ENCODE data around the gene ZIC3.

Gene ZIC3

GRCh38 chrX:137565921-137566745 lies at the start of gene ZIC3:
ZIC3 (plus strand) TSS chrX:137566127; CDS start chrX:137566692, 565 bp downstream.
- POLR2A ChIA-PET: no interaction called here
- CTCF ChIA-PET: no interaction called here
- TF ChIP-seq, protein P1, sequence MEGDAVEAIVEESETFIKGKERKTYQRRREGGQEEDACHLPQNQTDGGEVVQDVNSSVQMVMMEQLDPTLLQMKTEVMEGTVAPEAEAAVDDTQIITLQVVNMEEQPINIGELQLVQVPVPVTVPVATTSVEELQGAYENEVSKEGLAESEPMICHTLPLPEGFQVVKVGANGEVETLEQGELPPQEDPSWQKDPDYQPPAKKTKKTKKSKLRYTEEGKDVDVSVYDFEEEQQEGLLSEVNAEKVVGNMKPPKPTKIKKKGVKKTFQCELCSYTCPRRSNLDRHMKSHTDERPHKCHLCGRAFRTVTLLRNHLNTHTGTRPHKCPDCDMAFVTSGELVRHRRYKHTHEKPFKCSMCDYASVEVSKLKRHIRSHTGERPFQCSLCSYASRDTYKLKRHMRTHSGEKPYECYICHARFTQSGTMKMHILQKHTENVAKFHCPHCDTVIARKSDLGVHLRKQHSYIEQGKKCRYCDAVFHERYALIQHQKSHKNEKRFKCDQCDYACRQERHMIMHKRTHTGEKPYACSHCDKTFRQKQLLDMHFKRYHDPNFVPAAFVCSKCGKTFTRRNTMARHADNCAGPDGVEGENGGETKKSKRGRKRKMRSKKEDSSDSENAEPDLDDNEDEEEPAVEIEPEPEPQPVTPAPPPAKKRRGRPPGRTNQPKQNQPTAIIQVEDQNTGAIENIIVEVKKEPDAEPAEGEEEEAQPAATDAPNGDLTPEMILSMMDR (IDR thresholded peaks at IDR 0.05; ENCODE audit: control extremely low read depth, extremely low read depth, low read depth, missing control alignments): no peak
- DNase-seq (ENCODE audit: extremely low spot score): no peak

DNA sequence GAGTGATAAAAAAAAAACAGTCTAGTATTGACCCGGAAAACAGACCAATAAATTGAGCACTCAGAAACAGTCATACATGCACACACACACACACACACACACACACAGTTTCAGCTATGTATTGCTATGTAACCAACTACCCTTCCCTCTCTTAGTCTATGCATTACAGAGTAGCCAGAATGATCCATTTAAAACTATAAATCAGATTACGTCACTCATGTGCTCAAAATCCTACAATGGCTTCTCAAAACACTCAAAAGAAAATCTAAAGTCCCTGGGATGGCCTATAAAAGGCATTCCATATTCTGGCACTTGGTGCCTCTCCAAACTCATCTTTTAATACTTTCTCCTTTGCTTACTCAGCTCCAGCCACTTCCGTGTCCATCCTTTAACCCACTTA lies 46.5 kb upstream of the ZIC3 start:
- ChIA-PET POLR2A (no interaction called here), CTCF (no interaction called here)
- TF ChIP-seq, protein P1 (IDR thresholded peaks at IDR 0.05; ENCODE audit: control extremely low read depth, extremely low read depth, low read depth, missing control alignments): no peak
- DNase-seq (ENCODE audit: extremely low spot score): no peak

GRCh38 chrX:137545711-137546651 lies 19.9 kb upstream of the ZIC3 start:
- ChIA-PET CTCF (no interaction called here), POLR2A (no interaction called here)
- no peak for DNase-seq (ENCODE audit: extremely low spot score)
- TF ChIP-seq, protein P1 (IDR thresholded peaks at IDR 0.05; ENCODE audit: control extremely low read depth, extremely low read depth, low read depth, missing control alignments): no peak

DNA sequence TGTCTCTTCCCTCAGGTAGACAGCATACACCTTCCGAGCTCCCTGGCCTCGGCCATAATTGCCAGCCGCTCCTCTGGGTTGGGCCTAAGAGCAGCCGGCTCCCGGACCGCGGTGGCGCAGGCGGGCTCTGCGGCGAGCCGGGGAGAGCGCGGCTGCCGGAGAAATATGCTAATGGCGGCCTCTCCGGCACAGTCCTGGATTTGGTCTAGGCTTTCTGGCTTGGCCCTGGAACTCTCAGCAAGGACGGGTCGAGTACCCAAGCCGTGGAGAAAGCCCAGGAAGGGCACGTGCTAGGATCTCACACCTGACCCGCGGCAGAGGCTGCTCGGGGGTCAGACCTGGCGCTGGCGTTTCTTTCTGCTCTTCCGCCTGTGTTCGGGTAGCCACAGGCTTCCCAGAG lies 18.6 kb upstream of the ZIC3 start:
- TF ChIP-seq, protein P1 (IDR thresholded peaks at IDR 0.05; ENCODE audit: control extremely low read depth, extremely low read depth, low read depth, missing control alignments): no peak
- POLR2A ChIA-PET: no interaction called here
- DNase-seq (ENCODE audit: extremely low spot score): no peak
- CTCF ChIA-PET: no interaction called here

- ChIA-PET POLR2A (no interaction called here), CTCF (no interaction called here)
- TF ChIP-seq, protein P1 (IDR thresholded peaks at IDR 0.05; ENCODE audit: control extremely low read depth, extremely low read depth, low read depth, missing control alignments): no peak
- no peak for DNase-seq (ENCODE audit: extremely low spot score)
Measured at GRCh38 chrX:137548261-137548660, 17.7 kb upstream of the ZIC3 start.

DNA sequence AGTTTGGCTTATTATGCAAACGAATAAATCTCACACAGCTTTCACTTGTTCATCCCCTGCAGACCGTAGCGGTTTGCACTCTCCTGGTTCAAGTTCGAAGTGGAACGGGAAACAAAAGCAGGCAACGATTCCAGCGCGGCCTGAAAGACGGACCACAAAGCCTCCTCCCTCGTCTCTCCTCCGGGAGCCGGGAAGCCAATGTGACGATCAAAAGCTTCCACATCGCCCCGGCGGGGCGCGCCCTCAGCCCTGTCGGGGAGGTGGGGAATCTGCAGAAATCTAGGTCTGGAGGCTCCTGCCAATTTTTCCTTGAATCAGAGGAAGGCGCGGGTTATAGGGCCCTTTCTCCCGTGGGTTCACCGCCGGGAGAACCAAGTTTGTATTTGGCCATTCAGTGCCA lies 16.9 kb upstream of the ZIC3 start:
- ChIA-PET POLR2A (no interaction called here), CTCF (no interaction called here)
- DNase-seq (ENCODE audit: extremely low spot score): no peak
- TF ChIP-seq, protein P1 (IDR thresholded peaks at IDR 0.05; ENCODE audit: control extremely low read depth, extremely low read depth, low read depth, missing control alignments): no peak
